Spleen (tissue), 7 donors: ENCODE measurements around the gene TMCC3.

Experiments
- CTCF ChIP-seq, 11 experiments: fragments of 200-600 bp in 7 of 11; fragments of 450-650 bp in 4 of 11; sonication (generic) in 4 of 11; IDR thresholded peaks in 8 of 11; conservative IDR thresholded peaks in 3 of 11; 1 replicate in 7 of 11; 2 replicates in 4 of 11; pipeline versions ENCODE4 v1.4.0 to v1.8.0; 2016 to 2021; ENCODE audit warnings: antibody characterized with exemption in 11 of 11, inconsistent platforms in 4 of 11, mild to moderate bottlenecking in 1 of 11
- POLR2A ChIP-seq, 3 donors: fragments of 450-650 bp; IDR thresholded peaks; one replicate each; pipeline ENCODE4 v1.5.1; 2017; ENCODE audit warnings: antibody characterized with exemption in 3 of 3, mild to moderate bottlenecking in 1 of 3
- POLR2AphosphoS5 ChIP-seq, 3 donors: sonication (generic); formaldehyde crosslinking; IDR thresholded peaks; one replicate each; pipeline ENCODE4 v1.5.1; 2017; ENCODE audit warnings: antibody characterized with exemption in 3 of 3
- donor health status: DM: no; HTN: no; CAD: no; lungs with moderate emphysema.
- donor health status: DM: no; HTN: no; CAD: no.
- donor health status: DM: no; HTN: no; CAD: no.

GRCh38 chr12:94535510-94535921 lies 114.8 kb downstream of the TMCC3 start:
- no peak for TF ChIP-seq POLR2A (IDR thresholded peaks at IDR 0.05)
- TF ChIP-seq CTCF (IDR thresholded peaks at IDR 0.05 in 8 of 11, conservative IDR thresholded peaks at IDR 0.05 in 3 of 11), result no peak
- no peak for TF ChIP-seq POLR2AphosphoS5 (IDR thresholded peaks at IDR 0.05)
